ENCODE results near the gene DHRS4. TPM values are rescaled to one million over a fixed set of nuclear protein-coding genes. Genes with fewer than 3 reads are reported as not detected.

DHRS4 gene
- total and polyA plus RNA-seq, 9 of the 15 experiments (the other 6 are each of a cell fraction or from before 2014, with no cell fraction given), result 0.51 to 35.9 (median 10.1) TPM

- DNase-seq (ENCODE audit: extremely low read depth in 1 of 4, low spot score in 3 of 4), result peak; percentile 18 to 50 (median 23)
- no TSS peak for BruUV-seq (replicated peaks)
- ChIA-PET CTCF (ENCODE audit: low intra/inter-chr PET ratio) (interaction anchor here (0.6 kb wide), 1 partner anchor 561 kb away, joined by 4 read pairs; no protein-coding TSS in a partner anchor), POLR2A (no interaction called here)
- H3K36me3 ChIP-seq (ENCODE audit: control insufficient read depth, insufficient read depth, low read length), result no peaks in the 10 kb centered on the region
- H3K4me1 ChIP-seq (replicated peaks in 1 of 2; ENCODE audit: control insufficient read depth in 2 of 2, insufficient read depth in 2 of 2, low read length in 2 of 2), result peaks cover 4 to 35% of the 10 kb centered on the region in 2 experiments; a peak in 4 of 5 replicates
- no peak overlapping the region for H3K4me3 ChIP-seq
- no peaks in the 10 kb centered on the region for H3K9me1 ChIP-seq (ENCODE audit: control insufficient read depth, insufficient read depth, low read length)
- ATAC-seq, result peak; percentile 14; the same call in 1 of the 3 replicates
- intact Hi-C loops (cut with micrococcal nuclease), result loop anchor here (5.0 kb wide), 1 partner anchor 200 kb away; no protein-coding TSS in a partner anchor
- no peak overlapping the region for H3K9ac ChIP-seq (ENCODE audit: insufficient read depth in 1 of 2, low read depth in 2 of 2, low read length in 2 of 2)
- H3K27me3 ChIP-seq (ENCODE audit: control insufficient read depth in 2 of 2, insufficient read depth in 2 of 2, low read length in 2 of 2), result no peaks in the 10 kb centered on the region
- no peak for FAIRE-seq
- peak overlapping the region; percentile 37; the same call in 1 of the 3 replicates for H3K27ac ChIP-seq (ENCODE audit: extremely low read depth, low read depth, low read length)
- peak overlapping the region; percentile 28; the same call in 1 of the 2 replicates for H2AFZ ChIP-seq (ENCODE audit: low read depth, low read length)
- H4K20me1 ChIP-seq (replicated peaks; ENCODE audit: control insufficient read depth, insufficient read depth, low read length), result no peaks in the 10 kb centered on the region
- no peaks in the 10 kb centered on the region for H3K79me2 ChIP-seq (ENCODE audit: control insufficient read depth, insufficient read depth, low read length)
- H3K4me2 ChIP-seq (ENCODE audit: insufficient read depth, low read length), result peak overlapping the region; percentile 29; the same call in 1 of the 2 replicates
- in situ Hi-C loops (cut with MboI), result no loop called here
- no peaks in the 10 kb centered on the region for H3K9me3 ChIP-seq (replicated peaks; ENCODE audit: control insufficient read depth, insufficient read depth, low read depth, low read length)
- WGBS (ENCODE audit: insufficient coverage, low coverage, missing lambda C conversion rate), result 0% methylated on average over 3 of the region's 3 CpGs
- TF ChIP-seq HES1 (IDR thresholded peaks at IDR 0.05; ENCODE audit: low read depth) (no peak), IRF2 (CRISPR knock-in tag; IDR thresholded peaks at IDR 0.05) (no peak), NELFE (IDR thresholded peaks at IDR 0.05; ENCODE audit: insufficient read depth, insufficient read length) (no peak), PPARD (CRISPR knock-in tag; IDR thresholded peaks at IDR 0.05) (no peak), SUPT5H (IDR thresholded peaks at IDR 0.05) (no peak), SOX6 (IDR thresholded peaks at IDR 0.05) (peak; percentile 58; the same call in 1 of the 2 replicates), SMAD2 (IDR thresholded peaks at IDR 0.05; ENCODE audit: low read depth, low read length) (no peak), HOXB6 (CRISPR knock-in tag; IDR thresholded peaks at IDR 0.05; ENCODE audit: borderline replicate concordance) (no peak), USF2 (CRISPR knock-in tag; IDR thresholded peaks at IDR 0.05) (no peak), ZBTB40 (IDR thresholded peaks at IDR 0.05) (no peak), ZBTB40 (CRISPR knock-in tag; IDR thresholded peaks at IDR 0.05) (no peak), SRSF9 (IDR thresholded peaks at IDR 0.05; ENCODE audit: borderline replicate concordance, low read depth, low read length) (no peak), ZNF140 (CRISPR knock-in tag; IDR thresholded peaks at IDR 0.05) (no peak), ESRRB (CRISPR knock-in tag; IDR thresholded peaks at IDR 0.05; ENCODE audit: borderline replicate concordance) (peak; percentile 42; the same call in 1 of the 2 replicates)
Observed at GRCh38 chr14:23932639-23933038, 20.9 kb upstream of the DHRS4 start.
